ENCODE data around the gene SLC28A1. TPM values are rescaled to one million over a fixed set of nuclear protein-coding genes. Genes with fewer than 3 reads are reported as not detected.

The SLC28A1 gene
- total RNA-seq, 2 experiments from 2014 or later, result not detected

DNA sequence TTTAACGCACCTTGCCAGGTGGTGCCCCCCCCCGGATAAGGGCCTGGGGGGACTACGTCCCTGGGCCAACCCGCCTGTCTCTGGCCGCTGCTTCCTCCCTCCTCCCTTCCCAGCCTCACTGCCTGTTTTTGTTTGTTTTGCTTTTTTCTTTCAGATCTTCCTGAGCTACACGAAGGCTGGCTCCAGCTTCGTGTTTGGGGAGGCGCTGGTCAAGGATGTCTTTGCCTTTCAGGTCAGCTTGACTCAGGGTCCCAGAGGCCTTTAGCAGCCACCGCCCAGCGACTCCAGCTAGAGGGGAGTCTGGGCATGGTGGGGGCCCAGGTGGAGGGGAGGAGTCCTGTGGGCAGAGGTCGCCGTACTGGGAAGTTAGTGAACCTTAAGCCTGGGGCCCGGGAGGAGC is 24.1 kb downstream of the SLC28A1 start:
- Mint-ChIP-seq H3K27ac (no peak overlapping the region), H3K36me3 (no peaks in the 10 kb centered on the region), H3K9me3 (no peaks in the 10 kb centered on the region), H3K4me3 (no peak overlapping the region), H3K4me1 (ENCODE audit: low read depth) (no peaks in the 10 kb centered on the region), H3K27me3 (no peaks in the 10 kb centered on the region)
- ChIA-PET POLR2A (no interaction called here), CTCF (interaction anchor here (0.7 to 1.0 kb wide), 2 partner anchors 20 to 419 kb away, joined by 3 to 5 read pairs; no protein-coding TSS in a partner anchor)
- intact Hi-C loops (cut with micrococcal nuclease), result no loop called here
- no peak for DNase-seq

DNA sequence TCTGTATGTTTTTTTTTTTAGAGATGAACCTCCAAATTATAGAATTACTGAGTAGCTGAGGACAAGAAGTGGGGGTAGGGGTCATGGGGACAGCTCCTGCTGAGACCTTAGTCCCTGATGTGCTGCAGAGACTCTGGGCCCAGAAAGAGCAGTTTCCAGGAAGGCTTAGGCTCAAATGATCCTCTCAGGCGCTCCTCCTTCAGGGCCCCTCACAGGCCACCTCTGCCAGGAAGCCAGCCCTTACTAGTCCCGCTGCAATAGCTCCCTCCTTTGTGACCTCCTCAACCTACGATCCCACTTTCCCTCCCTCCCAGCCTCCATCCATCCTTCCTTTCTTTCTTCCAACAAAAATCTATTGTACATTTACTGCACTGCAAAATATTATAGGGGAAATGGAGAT is 24.6 kb downstream of the SLC28A1 start:
- no peak for DNase-seq
- Mint-ChIP-seq H3K4me1 (ENCODE audit: low read depth) (no peaks in the 10 kb centered on the region), H3K27me3 (no peaks in the 10 kb centered on the region), H3K36me3 (no peaks in the 10 kb centered on the region), H3K4me3 (no peak overlapping the region), H3K27ac (no peak overlapping the region), H3K9me3 (no peaks in the 10 kb centered on the region)
- ChIA-PET POLR2A (no interaction called here), CTCF (interaction anchor here (0.7 to 1.0 kb wide), 2 partner anchors 19 to 418 kb away, joined by 3 to 5 read pairs; no protein-coding TSS in a partner anchor)
- intact Hi-C loops (cut with micrococcal nuclease), result no loop called here

DNA sequence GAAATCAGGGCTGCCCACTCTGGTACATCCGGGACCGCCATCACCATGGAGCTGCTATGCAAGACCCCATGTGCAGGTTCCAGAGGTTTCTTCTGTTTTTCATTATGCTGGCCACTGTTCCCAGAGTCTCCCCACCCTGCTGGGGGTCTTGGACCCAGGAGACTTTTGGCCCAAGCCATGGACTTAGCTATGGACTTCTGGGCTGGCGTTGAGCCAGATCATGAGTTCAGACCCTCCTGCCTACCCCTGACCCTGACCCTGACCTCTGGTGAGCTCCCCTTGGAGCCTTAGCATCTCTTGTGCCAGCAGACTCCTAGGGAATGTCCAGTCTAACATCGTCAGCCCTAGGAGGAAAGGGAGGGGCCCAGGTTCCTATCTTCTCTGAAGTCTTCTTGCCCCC is 25.3 kb downstream of the SLC28A1 start:
- POLR2A ChIA-PET, result no interaction called here
- Mint-ChIP-seq H3K4me1 (ENCODE audit: low read depth) (peaks cover under 1% of the 10 kb centered on the region), H3K36me3 (peaks cover under 1% of the 10 kb centered on the region), H3K27me3 (no peaks in the 10 kb centered on the region), H3K4me3 (no peak overlapping the region), H3K9me3 (no peaks in the 10 kb centered on the region), H3K27ac (no peak overlapping the region)
- CTCF ChIA-PET, result no interaction called here
- intact Hi-C loops (cut with micrococcal nuclease), result no loop called here
- DNase-seq, result no peak

DNA sequence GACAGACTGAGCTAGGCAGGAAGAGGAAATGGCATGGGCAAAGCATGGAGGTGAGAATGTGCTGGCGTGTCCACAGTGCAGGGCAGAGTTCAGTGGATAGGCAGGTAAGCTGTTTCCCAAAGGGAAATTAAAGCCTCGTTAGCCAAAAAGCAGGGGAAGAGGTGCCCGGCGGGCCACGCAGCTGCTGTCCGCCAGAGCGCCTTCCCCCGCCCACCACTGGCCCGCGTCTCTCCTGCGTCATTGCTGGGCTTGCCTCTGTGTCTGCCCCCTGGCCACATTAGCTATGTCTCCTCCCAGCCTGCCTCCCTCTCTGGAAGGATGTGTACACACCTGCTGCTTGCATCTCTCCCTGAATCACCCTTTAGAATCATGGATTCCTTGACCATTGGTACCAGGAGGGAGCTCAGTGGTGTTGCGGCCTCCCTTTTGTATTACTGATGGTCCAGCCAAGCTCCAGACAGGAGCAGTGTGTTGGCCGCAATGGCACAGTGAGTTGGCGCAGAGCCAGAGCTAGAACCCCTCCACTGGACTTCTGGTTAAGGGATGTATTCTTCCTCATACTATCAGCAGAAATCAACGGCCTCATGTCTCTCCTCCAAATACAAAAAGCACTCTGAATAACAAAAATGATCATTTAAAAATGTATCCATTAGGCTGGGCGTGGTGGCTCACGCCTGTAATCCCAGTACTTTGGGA is 26.6 kb downstream of the SLC28A1 start:
- Mint-ChIP-seq H3K4me1 (ENCODE audit: low read depth) (peaks cover 4% of the 10 kb centered on the region), H3K4me3 (no peak overlapping the region), H3K27me3 (peaks cover 4% of the 10 kb centered on the region), H3K36me3 (peaks cover 2% of the 10 kb centered on the region), H3K27ac (no peak overlapping the region), H3K9me3 (no peaks in the 10 kb centered on the region)
- no peak for DNase-seq
- ChIA-PET POLR2A (no interaction called here), CTCF (no interaction called here)
- intact Hi-C loops (cut with micrococcal nuclease), result no loop called here

DNA sequence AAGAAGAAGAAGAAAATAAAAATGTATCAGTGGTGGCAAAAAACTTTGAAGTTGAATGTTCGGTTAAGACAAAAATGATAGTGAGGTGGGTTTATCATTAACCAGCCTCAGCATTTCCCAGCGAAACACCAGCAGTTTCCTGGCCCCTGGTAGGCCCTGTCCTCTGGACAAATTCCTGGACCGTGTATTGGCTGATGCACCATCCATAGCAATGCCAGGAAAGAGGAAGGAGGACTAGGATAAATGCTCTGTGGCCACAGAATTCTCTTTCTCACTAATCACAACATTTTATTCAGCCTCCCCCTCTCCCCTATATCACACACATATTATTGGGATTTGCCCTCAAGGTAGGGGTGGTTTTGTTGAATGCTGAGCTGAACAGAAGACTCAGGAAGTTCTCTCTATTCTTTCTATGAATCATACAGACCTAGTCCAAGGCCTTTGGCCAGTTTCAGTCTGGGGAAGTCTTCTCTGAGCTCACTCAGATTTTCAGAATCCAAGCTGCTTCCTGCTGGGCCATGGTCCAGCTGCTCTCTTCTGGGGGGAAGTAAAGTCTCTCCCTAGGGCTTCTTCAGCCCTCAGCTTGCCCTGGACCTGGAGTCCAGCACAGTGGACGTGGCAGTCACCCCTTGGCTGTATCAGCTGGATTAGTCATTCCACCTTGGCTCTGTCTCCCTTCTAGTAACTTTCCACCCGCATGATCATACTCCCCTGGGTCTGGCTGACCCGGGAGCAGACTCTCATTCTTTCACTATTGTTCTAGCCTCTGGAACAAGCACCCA is 27.6 kb downstream of the SLC28A1 start:
- no peak overlapping the region for H3K27ac Mint-ChIP-seq
- H3K4me1 Mint-ChIP-seq (ENCODE audit: low read depth), result peaks cover 4% of the 10 kb centered on the region
- H3K4me3 Mint-ChIP-seq, result no peak overlapping the region
- H3K9me3 Mint-ChIP-seq, result no peaks in the 10 kb centered on the region
- peaks cover 4% of the 10 kb centered on the region for H3K27me3 Mint-ChIP-seq
- intact Hi-C loops (cut with micrococcal nuclease), result no loop called here
- DNase-seq, result no peak
- peaks cover 2% of the 10 kb centered on the region for H3K36me3 Mint-ChIP-seq
- ChIA-PET CTCF (interaction anchor here (0.6 to 1.9 kb wide), 3 partner anchors 16 to 341 kb away, joined by 3 to 7 read pairs (median 3); no protein-coding TSS in a partner anchor), POLR2A (no interaction called here)

DNA sequence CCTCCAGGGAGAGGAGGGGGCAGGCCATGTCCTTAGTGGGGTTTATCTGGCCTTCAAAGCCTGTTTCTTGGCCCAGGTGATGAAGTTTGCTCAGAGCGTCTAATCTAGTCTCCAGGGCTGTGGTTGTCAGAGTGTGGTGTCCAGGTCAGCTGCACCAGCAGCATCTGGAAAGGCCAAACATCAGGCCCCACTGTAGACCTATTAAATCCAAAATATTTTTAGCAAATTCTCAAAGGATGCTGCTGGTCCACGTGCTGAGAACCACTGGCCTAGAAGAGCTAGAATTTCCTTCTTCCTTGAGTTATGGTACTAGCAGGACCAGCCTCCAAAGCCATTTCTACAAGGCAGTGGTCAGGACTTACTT is 28.9 kb downstream of the SLC28A1 start:
- Mint-ChIP-seq H3K9me3 (no peaks in the 10 kb centered on the region), H3K27ac (no peak overlapping the region), H3K4me3 (no peak overlapping the region), H3K27me3 (peaks cover 4% of the 10 kb centered on the region), H3K4me1 (ENCODE audit: low read depth) (peaks cover 4% of the 10 kb centered on the region), H3K36me3 (peaks cover 2% of the 10 kb centered on the region)
- intact Hi-C loops (cut with micrococcal nuclease), result no loop called here
- POLR2A ChIA-PET, result no interaction called here
- CTCF ChIA-PET, result interaction anchor here (1.9 kb wide), 1 partner anchor 15 kb away, joined by 7 read pairs; no protein-coding TSS in a partner anchor
- no peak for DNase-seq

DNA sequence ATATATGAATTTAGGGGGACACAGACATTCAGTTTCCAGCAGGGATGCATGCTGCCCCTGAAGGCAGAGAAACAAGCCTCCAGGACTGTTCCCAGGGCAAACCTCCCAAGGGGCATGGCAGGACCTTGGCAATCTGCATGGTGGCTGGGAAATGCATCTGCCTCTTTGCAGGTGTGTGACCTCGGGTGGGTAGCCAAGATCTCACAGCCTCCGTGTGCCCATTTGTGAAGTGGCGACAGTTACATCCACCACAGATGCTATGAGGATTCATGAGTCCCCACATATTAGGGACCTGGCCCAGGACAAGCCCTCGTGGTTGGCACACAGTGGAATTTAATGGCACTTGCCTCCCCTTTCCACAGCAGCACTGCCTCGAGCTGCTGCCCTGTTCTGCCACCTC is 29.9 kb downstream of the SLC28A1 start:
- no peak overlapping the region for H3K27ac Mint-ChIP-seq
- intact Hi-C loops (cut with micrococcal nuclease), result no loop called here

DNA sequence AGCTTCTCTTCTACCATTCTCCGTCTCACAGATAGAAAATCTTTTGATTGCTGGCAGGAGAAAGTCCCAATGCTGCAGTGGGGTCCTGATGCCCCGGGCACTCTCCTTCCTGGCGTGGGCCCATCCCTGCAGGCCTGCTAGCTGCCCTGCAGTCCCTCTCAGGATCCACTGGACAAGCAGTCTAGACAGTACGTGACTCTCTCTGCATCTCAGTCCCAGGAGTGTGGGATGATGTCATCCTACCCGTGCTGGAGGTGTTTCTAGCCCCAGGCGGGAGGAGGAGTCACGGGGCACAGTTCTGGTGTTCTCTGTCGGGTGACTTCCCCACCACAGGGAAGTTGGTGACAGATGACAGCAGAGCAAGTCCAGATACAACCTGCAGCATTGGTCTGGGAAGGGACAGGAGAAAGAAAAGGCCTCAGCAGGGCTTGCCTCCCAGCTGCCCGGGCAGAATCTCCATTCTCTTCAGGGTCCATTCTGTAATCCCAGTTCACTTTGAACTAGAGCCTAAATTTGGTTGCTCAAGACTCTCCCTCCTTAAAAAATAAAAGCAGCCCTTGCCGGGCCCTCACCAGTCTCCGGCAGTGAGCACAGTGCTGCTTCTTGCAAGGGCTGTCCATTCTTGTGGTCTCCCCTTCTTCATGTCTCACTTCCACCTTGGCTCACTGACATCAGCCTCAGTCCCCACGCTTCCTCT is 30.6 kb downstream of the SLC28A1 start:
- CTCF ChIA-PET, result no interaction called here
- Mint-ChIP-seq H3K36me3 (peaks cover 2% of the 10 kb centered on the region), H3K27me3 (peaks cover 4% of the 10 kb centered on the region), H3K9me3 (no peaks in the 10 kb centered on the region), H3K27ac (no peak overlapping the region), H3K4me1 (ENCODE audit: low read depth) (peaks cover 4% of the 10 kb centered on the region), H3K4me3 (peak overlapping the region; percentile 31)
- POLR2A ChIA-PET, result no interaction called here
- DNase-seq, result peak; percentile 75
- intact Hi-C loops (cut with micrococcal nuclease), result no loop called here

More for the DNA sequence above, 29.9 kb downstream of the SLC28A1 start:
- ChIA-PET CTCF (no interaction called here), POLR2A (no interaction called here)
- no peak overlapping the region for H3K4me3 Mint-ChIP-seq
- peaks cover 4% of the 10 kb centered on the region for H3K27me3 Mint-ChIP-seq
- H3K36me3 Mint-ChIP-seq, result peaks cover 2% of the 10 kb centered on the region
- DNase-seq, result no peak
- H3K9me3 Mint-ChIP-seq, result no peaks in the 10 kb centered on the region
- peaks cover 4% of the 10 kb centered on the region for H3K4me1 Mint-ChIP-seq (ENCODE audit: low read depth)

DNA sequence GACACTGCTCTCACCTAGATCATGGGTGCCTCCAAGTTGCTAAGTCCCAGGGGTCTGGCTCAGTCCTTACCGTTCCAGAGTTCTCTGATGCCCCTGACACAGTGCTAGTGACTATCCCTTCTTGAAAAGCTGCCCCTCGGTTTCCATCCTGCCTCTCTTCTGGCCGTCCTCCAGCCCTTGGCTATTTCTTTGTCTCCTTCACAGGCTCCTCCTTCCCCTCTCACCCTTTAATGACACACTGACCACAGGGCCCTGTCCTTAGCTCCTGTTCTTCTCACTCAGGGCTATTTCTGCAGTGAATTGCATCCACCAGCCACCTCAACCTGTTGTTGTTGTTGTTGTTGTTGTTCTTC is 31.1 kb downstream of the SLC28A1 start:
- peaks cover 4% of the 10 kb centered on the region for H3K4me1 Mint-ChIP-seq (ENCODE audit: low read depth)
- H3K4me3 Mint-ChIP-seq, result no peak overlapping the region
- no peak overlapping the region for H3K27ac Mint-ChIP-seq
- ChIA-PET POLR2A (no interaction called here), CTCF (no interaction called here)
- intact Hi-C loops (cut with micrococcal nuclease), result no loop called here
- DNase-seq, result no peak
- no peaks in the 10 kb centered on the region for H3K9me3 Mint-ChIP-seq
- peaks cover 2% of the 10 kb centered on the region for H3K36me3 Mint-ChIP-seq
- peaks cover 4% of the 10 kb centered on the region for H3K27me3 Mint-ChIP-seq

DNA sequence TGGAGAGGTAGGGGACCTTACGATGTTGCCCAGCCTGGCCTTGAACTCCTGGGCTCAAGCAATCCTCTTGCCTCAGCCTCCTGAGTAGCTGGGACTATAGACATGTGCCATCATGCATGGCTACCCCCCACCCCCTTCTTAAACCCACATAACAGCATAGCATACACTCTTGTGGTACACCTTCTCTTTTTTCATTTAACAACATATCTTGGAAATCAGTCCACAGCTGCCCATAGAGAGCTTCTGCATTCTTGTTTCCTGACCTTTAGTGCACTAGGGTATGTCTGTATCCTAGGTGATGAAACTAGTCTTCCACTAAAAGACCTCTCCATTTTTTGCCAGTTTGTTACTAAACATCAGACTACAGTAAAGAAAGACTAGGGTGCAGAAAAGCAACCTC is 33.0 kb downstream of the SLC28A1 start:
- POLR2A ChIA-PET, result no interaction called here
- peaks cover 4% of the 10 kb centered on the region for H3K4me1 Mint-ChIP-seq (ENCODE audit: low read depth)
- H3K27ac Mint-ChIP-seq, result no peak overlapping the region
- intact Hi-C loops (cut with micrococcal nuclease), result no loop called here
- no peak for DNase-seq
- no peaks in the 10 kb centered on the region for H3K9me3 Mint-ChIP-seq
- peaks cover 2% of the 10 kb centered on the region for H3K36me3 Mint-ChIP-seq
- CTCF ChIA-PET, result interaction anchor here (1.2 kb wide), 2 partner anchors 11 to 23 kb away, joined by 3 to 5 read pairs; no protein-coding TSS in a partner anchor
- H3K27me3 Mint-ChIP-seq, result peaks cover 4% of the 10 kb centered on the region
- H3K4me3 Mint-ChIP-seq, result no peak overlapping the region

DNA sequence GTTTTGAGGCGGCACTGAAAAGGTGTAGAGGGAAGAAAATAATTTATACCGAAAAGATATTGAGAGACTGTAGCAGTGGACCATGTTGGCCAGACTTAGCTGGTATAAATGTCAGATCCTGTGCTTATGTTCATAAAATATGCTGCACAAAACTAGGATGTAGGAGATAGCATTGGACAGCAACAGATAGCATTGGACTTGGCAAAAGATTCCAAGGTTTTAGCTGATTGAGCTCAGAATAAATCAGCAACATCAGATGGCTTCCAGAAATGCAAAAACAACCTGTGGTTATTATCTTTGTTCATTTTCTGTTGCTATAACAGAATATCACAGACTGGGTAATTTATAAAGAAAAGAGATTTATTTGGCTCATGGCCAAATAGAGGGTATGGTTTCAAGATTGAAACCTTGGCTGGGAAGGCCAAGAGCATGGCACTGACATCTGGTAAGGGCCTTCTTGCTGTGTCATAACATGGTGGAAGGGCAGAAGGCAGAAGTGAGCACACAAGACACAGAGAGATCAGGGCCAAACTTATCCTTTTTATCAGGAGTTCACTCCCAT is 34.7 kb downstream of the SLC28A1 start:
- intact Hi-C loops (cut with micrococcal nuclease), result no loop called here
- no peak for DNase-seq
- POLR2A ChIA-PET, result no interaction called here
- Mint-ChIP-seq H3K27ac (no peak overlapping the region), H3K27me3 (peaks cover 4% of the 10 kb centered on the region), H3K36me3 (peaks cover 2% of the 10 kb centered on the region), H3K9me3 (no peaks in the 10 kb centered on the region), H3K4me1 (ENCODE audit: low read depth) (peaks cover 4% of the 10 kb centered on the region), H3K4me3 (no peak overlapping the region)
- CTCF ChIA-PET, result no interaction called here

DNA sequence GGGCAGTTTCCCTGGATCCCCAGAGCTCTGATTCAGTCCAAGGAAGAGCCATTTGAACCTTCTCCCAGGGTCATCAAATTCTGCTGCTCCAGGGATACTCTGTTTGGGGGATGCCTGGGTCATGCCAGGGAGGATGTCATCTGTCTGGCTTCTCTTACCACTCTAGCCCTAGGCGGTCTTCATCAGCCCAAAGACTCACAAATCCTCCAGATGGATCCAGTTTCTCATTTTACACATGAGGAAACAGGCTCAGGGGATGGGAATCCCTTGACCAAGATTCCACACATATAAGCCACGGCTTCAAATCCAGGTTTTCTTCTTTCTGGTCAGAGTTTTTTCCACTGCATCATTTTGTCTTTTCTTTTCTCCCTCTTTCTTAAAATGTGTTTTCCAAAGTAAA is 36.7 kb downstream of the SLC28A1 start:
- no peak overlapping the region for H3K4me3 Mint-ChIP-seq
- H3K36me3 Mint-ChIP-seq, result no peaks in the 10 kb centered on the region
- no peak for DNase-seq
- POLR2A ChIA-PET, result no interaction called here
- H3K9me3 Mint-ChIP-seq, result no peaks in the 10 kb centered on the region
- intact Hi-C loops (cut with micrococcal nuclease), result no loop called here
- H3K4me1 Mint-ChIP-seq (ENCODE audit: low read depth), result no peaks in the 10 kb centered on the region
- H3K27ac Mint-ChIP-seq, result no peak overlapping the region
- no peaks in the 10 kb centered on the region for H3K27me3 Mint-ChIP-seq
- CTCF ChIA-PET, result no interaction called here
